Measurements from ENCODE around the gene NCK2. TPM values are rescaled to one million over a fixed set of nuclear protein-coding genes. Genes with fewer than 3 reads are reported as not detected.

The NCK2 gene
- total RNA-seq, 5 donors from 2014 or later (not counting 1 experiment from before 2014, with no cell fraction given): 97.7 to 154 (median 120) TPM

DNA sequence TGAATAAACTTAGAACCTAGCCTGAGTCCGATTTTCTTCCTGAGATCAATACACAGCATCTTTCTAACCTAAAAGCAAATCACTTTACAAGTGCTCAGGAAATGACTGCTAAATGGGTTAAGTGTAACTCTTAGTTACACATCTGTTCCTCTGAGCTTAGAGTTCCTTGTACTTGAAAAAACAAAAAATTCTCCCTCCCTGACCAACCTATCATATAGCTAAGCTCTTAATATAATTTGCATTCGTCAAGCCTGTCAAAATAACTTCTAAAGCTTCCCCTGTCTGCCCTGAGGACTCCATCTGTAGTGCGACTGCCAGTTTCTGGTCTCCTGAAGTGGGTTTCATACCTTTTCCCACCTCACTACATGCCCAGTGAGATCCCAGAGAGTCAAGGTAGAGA is 190.4 kb downstream of the NCK2 start:
- CTCF ChIA-PET: interaction anchor here in 1 of 2 donors (0.6 to 1.3 kb wide), 5 partner anchors 9 to 697 kb away, joined by 3 to 6 read pairs (median 5); no protein-coding TSS in a partner anchor
- Histone ChIP-seq H3K4me3 (ENCODE audit: control insufficient read depth in 1 of 2, extremely low read depth in 1 of 2, low read length in 1 of 2) (peak overlapping the region in 1 of 2 donors; percentile 38), H3K9me3 (no peaks in the 10 kb centered on the region), H3K4me1 (ENCODE audit: control insufficient read depth in 1 of 2, extremely low read depth in 1 of 2, insufficient read depth in 2 of 2, low read length in 2 of 2) (peaks cover 25 to 59% of the 10 kb centered on the region in 2 experiments), H3K27me3 (replicated peaks in 1 of 2; ENCODE audit: control insufficient read depth in 2 of 2, extremely low read depth in 1 of 2, insufficient read depth in 2 of 2, low read length in 1 of 2) (no peaks in the 10 kb centered on the region), H3K36me3 (ENCODE audit: control insufficient read depth in 2 of 2, extremely low read depth in 1 of 2, insufficient read depth in 1 of 2, low read length in 1 of 2) (no peaks in the 10 kb centered on the region), H3K27ac (ENCODE audit: low read length) (peak overlapping the region; percentile 56)
- H3K4me1 Mint-ChIP-seq: peaks cover 18 to 21% (median 20%) of the 10 kb centered on the region in 3 donors
- ATAC-seq (replicated peaks in 1 of 4) (peak; percentile 83 to 93 (median 85)), DNase-seq (peak in 5 of 35 experiments; percentile 8 to 61 (median 27))
- H3K27me3 Mint-ChIP-seq: no peaks in the 10 kb centered on the region
- 0% methylated on average over 1 of the region's 3 CpGs for WGBS (ENCODE audit: insufficient coverage)
- peaks cover 5% of the 10 kb centered on the region for H3K36me3 Mint-ChIP-seq
- H3K9me3 Mint-ChIP-seq: peaks cover 0 to 11% (median 4%) of the 10 kb centered on the region in 3 donors
- no peak overlapping the region for H3K27ac Mint-ChIP-seq
- no peak overlapping the region for H3K4me3 Mint-ChIP-seq
- POLR2A ChIA-PET: interaction anchor here in 1 of 2 donors (0.8 to 1.0 kb wide), 3 partner anchors 11 to 597 kb away, joined by 3 read pairs; partner anchors contain the start of gene C2orf49

- peaks cover 20 to 41% of the 10 kb centered on the region in 2 experiments for H3K4me1 ChIP-seq (ENCODE audit: control insufficient read depth in 1 of 2, extremely low read depth in 1 of 2, insufficient read depth in 2 of 2, low read length in 2 of 2)
- no peaks in the 10 kb centered on the region for H3K9me3 ChIP-seq
- Mint-ChIP-seq H3K27ac (no peak overlapping the region), H3K9me3 (peaks cover 0 to 11% (median 4%) of the 10 kb centered on the region in 3 donors), H3K4me3 (no peak overlapping the region), H3K27me3 (no peaks in the 10 kb centered on the region), H3K36me3 (peaks cover 5% of the 10 kb centered on the region), H3K4me1 (peaks cover 3 to 7% (median 5%) of the 10 kb centered on the region in 3 donors)
- 97% methylated on average over 6 of the region's 6 CpGs for WGBS (ENCODE audit: insufficient coverage)
- no peak overlapping the region for H3K4me3 ChIP-seq (ENCODE audit: control insufficient read depth in 1 of 2, extremely low read depth in 1 of 2, low read length in 1 of 2)
- H3K27ac ChIP-seq (ENCODE audit: low read length): no peak overlapping the region
- CTCF ChIA-PET: interaction anchor here in 1 of 2 donors (0.7 to 0.8 kb wide), 2 partner anchors 13 to 146 kb away, joined by 3 read pairs; no protein-coding TSS in a partner anchor
- no peaks in the 10 kb centered on the region for H3K27me3 ChIP-seq (replicated peaks in 1 of 2; ENCODE audit: control insufficient read depth in 2 of 2, extremely low read depth in 1 of 2, insufficient read depth in 2 of 2, low read length in 1 of 2)
- POLR2A ChIA-PET: interaction anchor here in 1 of 2 donors (0.5 kb wide), 1 partner anchor 131 kb away, joined by 3 read pairs; no protein-coding TSS in a partner anchor
- no peak for ATAC-seq (replicated peaks in 1 of 4)
- no peaks in the 10 kb centered on the region for H3K36me3 ChIP-seq (ENCODE audit: control insufficient read depth in 2 of 2, extremely low read depth in 1 of 2, insufficient read depth in 1 of 2, low read length in 1 of 2)
- no peak for DNase-seq
These were observed 192.2 kb downstream of the NCK2 start for GRCh38 chr2:105936954-105937353.

GRCh38 chr2:105937498-105938097 is 192.9 kb downstream of the NCK2 start:
- Mint-ChIP-seq H3K9me3 (peaks cover 0 to 11% (median 4%) of the 10 kb centered on the region in 3 donors), H3K27ac (no peak overlapping the region), H3K36me3 (peaks cover 5% of the 10 kb centered on the region), H3K4me3 (no peak overlapping the region), H3K4me1 (peaks cover 2 to 4% (median 3%) of the 10 kb centered on the region in 3 donors), H3K27me3 (no peaks in the 10 kb centered on the region)
- no peaks in the 10 kb centered on the region for H3K36me3 ChIP-seq (ENCODE audit: control insufficient read depth in 2 of 2, extremely low read depth in 1 of 2, insufficient read depth in 1 of 2, low read length in 1 of 2)
- CTCF ChIA-PET: interaction anchor here in 1 of 2 donors (0.7 to 0.8 kb wide), 2 partner anchors 14 to 146 kb away, joined by 3 read pairs; no protein-coding TSS in a partner anchor
- H3K4me3 ChIP-seq (ENCODE audit: control insufficient read depth in 1 of 2, extremely low read depth in 1 of 2, low read length in 1 of 2): no peak overlapping the region
- H3K9me3 ChIP-seq: no peaks in the 10 kb centered on the region
- H3K4me1 ChIP-seq (ENCODE audit: control insufficient read depth in 1 of 2, extremely low read depth in 1 of 2, insufficient read depth in 2 of 2, low read length in 2 of 2): peaks cover 20 to 36% of the 10 kb centered on the region in 2 experiments
- POLR2A ChIA-PET: no interaction called here
- 88% methylated on average over 6 of the region's 6 CpGs for WGBS (ENCODE audit: insufficient coverage)
- H3K27ac ChIP-seq (ENCODE audit: low read length): no peak overlapping the region
- no peak for ATAC-seq (replicated peaks in 1 of 4)
- no peaks in the 10 kb centered on the region for H3K27me3 ChIP-seq (replicated peaks in 1 of 2; ENCODE audit: control insufficient read depth in 2 of 2, extremely low read depth in 1 of 2, insufficient read depth in 2 of 2, low read length in 1 of 2)
- no peak for DNase-seq
